ENCODE measurements around the gene MAP3K5.

DNA sequence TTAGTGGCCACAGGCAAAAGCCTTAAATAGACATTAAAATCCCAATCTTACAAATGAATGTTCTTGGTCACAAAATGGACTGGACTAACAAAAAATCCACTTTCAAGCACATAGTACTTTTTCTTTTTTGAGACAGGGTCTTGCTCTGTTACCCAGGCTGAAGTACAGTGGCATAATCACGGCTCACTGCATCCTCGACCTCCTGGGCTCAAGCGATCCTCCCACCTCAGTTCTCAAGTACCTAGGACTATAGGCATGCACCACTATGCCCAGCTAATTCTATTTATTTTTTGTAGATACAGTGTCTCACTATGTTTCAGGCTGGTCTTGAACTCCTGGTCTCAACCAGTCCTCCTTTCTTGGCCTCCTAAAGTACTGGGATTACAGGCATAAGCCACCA lies 59.4 kb downstream of the MAP3K5 start:
- TF ChIP-seq POLR2A (IDR thresholded peaks at IDR 0.05; ENCODE audit: low read depth, low read length) (no peak), POLR2AphosphoS5 (IDR thresholded peaks at IDR 0.05; ENCODE audit: low read depth, low read length) (no peak), POU2F2 (IDR thresholded peaks at IDR 0.05; ENCODE audit: low read depth, low read length) (no peak), TAF1 (IDR thresholded peaks at IDR 0.05; ENCODE audit: low read depth, low read length) (no peak), SPI1 (IDR thresholded peaks at IDR 0.05; ENCODE audit: low read depth, low read length) (no peak)
